Measurements from ENCODE around the gene MORN1.

GRCh38 chr1:2427976-2428375 is 36.6 kb upstream of the MORN1 start:
- no peak for TF ChIP-seq CTCF (IDR thresholded peaks at IDR 0.05; ENCODE audit: extremely low read depth in 1 of 2, insufficient read depth in 1 of 2, low read depth in 1 of 2, low read length in 2 of 2)
- TF ChIP-seq, protein P1, sequence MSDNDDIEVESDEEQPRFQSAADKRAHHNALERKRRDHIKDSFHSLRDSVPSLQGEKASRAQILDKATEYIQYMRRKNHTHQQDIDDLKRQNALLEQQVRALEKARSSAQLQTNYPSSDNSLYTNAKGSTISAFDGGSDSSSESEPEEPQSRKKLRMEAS (IDR thresholded peaks at IDR 0.05; ENCODE audit: insufficient read depth, insufficient read length) = no peak
